Right cardiac atrium (tissue), 5 donors: ENCODE results near the gene KANSL1. TPM values are rescaled to one million over a fixed set of nuclear protein-coding genes. Genes with fewer than 3 reads are reported as not detected.

Source experiments
- ATAC-seq, 2 donors: fragments of 200-7000 bp; cut with Tn5 transposase; one replicate each; pipeline versions ENCODE4 v1.8.0 to v1.9.1; 2020; ENCODE audit warnings: moderate library complexity in 2 of 2, mild to moderate bottlenecking in 1 of 2
- DNase-seq, 3 donors: peaks; one replicate each; pipeline ENCODE4 v3.0.0-alpha.2; 2020
- H3K27ac ChIP-seq: one replicate; pipeline ENCODE4 v1.5.1; 2013; ENCODE audit warnings: mild to moderate bottlenecking, low read length, control low read depth, moderate library complexity
- H3K27me3 ChIP-seq: one replicate; pipeline ENCODE4 v1.6.1; 2013; ENCODE audit not compliant: control insufficient read depth, insufficient read depth
- H3K4me1 ChIP-seq: one replicate; pipeline ENCODE4 v1.6.1; 2013; ENCODE audit warnings: low read length; ENCODE audit not compliant: control insufficient read depth, insufficient read depth
- H3K4me3 ChIP-seq: one replicate; pipeline ENCODE4 v1.5.1; 2013; ENCODE audit warnings: low read length, control low read depth
- H3K9me3 ChIP-seq: one replicate; pipeline ENCODE4 v1.6.1; 2013; ENCODE audit warnings: low read length; ENCODE audit not compliant: control insufficient read depth
- WGBS: extraction: QIAGEN DNeasy Blood & Tissue Kit; methylation state at CpG from one replicate; pipeline ENCODE4 v1.1.7; 2013; 5-methylcytosine and 5-hydroxymethylcytosine counted together
- intact Hi-C, 4 donors: fragments of 100-400 bp; cut with DNase I; formaldehyde crosslinking; loops; one replicate each; pipeline versions ENCODE4 v1.11.0 to v1.14.0; 2022 to 2023
- polyA plus RNA-seq: library from polyadenylated mRNA; stranded (reverse); fragments of 200-250 nt; gene quantifications from one replicate; pipeline ENCODE4 v1.2.3, GENCODE V29; 2013
- total RNA-seq, 4 donors: library from RNA; stranded (reverse); fragmentation: NEBNext Ultra II Directional; extraction: Animal tissue kit (Norgen Biotek cat#: 25700); gene quantifications; one replicate each; pipeline ENCODE4 v1.2.1, GENCODE V29; 2021
- donor health status: healthy with polysubstance abuse.
- donor health status: DM: no; HTN: yes; CAD: no.
- donor health status: DM: no; HTN: no; CAD: no.
- donor health status: DM: no; HTN: yes; CAD: no; lungs with severe emphysema.
- donor health status: DM: yes; HTN: yes; CAD: no.

The KANSL1 gene
- total and polyA plus RNA-seq, 5 donors, result 15.9 to 53.8 (median 38.2) TPM

GRCh38 chr17:46138473-46138872 lies 54.8 kb downstream of the KANSL1 start:
- ATAC-seq (no peak), DNase-seq (no peak)
- Histone ChIP-seq H3K4me1 (peaks cover 1% of the 10 kb centered on the region), H3K9me3 (no peaks in the 10 kb centered on the region), H3K27me3 (no peaks in the 10 kb centered on the region), H3K4me3 (no peak overlapping the region), H3K27ac (no peak overlapping the region)
- WGBS, result 67% methylated on average over 3 of the region's 3 CpGs
- intact Hi-C loops, result no loop called here

GRCh38 chr17:46136820-46137219 lies 56.4 kb downstream of the KANSL1 start:
- ATAC-seq (no peak), DNase-seq (no peak)
- intact Hi-C loops, result no loop called here
- H3K9me3 ChIP-seq, result no peaks in the 10 kb centered on the region
- H3K27ac ChIP-seq, result no peak overlapping the region
- H3K4me1 ChIP-seq, result peaks cover 4% of the 10 kb centered on the region
- no peaks in the 10 kb centered on the region for H3K27me3 ChIP-seq
- H3K4me3 ChIP-seq, result no peak overlapping the region

GRCh38 chr17:46135879-46136563 lies 57.2 kb downstream of the KANSL1 start:
- ATAC-seq, result no peak
- WGBS, result 65% methylated on average over 3 of the region's 3 CpGs
- intact Hi-C loops, result no loop called here
- peaks cover 4% of the 10 kb centered on the region for H3K4me1 ChIP-seq
- H3K4me3 ChIP-seq, result no peak overlapping the region
- H3K9me3 ChIP-seq, result no peaks in the 10 kb centered on the region
- DNase-seq, result no peak
- no peak overlapping the region for H3K27ac ChIP-seq
- H3K27me3 ChIP-seq, result no peaks in the 10 kb centered on the region

GRCh38 chr17:46135126-46135812 lies 58.0 kb downstream of the KANSL1 start:
- DNase-seq (no peak), ATAC-seq (peak in 1 of 2 donors; percentile 12)
- intact Hi-C loops, result no loop called here
- Histone ChIP-seq H3K9me3 (no peaks in the 10 kb centered on the region), H3K27ac (no peak overlapping the region), H3K27me3 (no peaks in the 10 kb centered on the region), H3K4me1 (peaks cover 4% of the 10 kb centered on the region), H3K4me3 (no peak overlapping the region)
- 94% methylated on average over 4 of the region's 4 CpGs for WGBS

DNA sequence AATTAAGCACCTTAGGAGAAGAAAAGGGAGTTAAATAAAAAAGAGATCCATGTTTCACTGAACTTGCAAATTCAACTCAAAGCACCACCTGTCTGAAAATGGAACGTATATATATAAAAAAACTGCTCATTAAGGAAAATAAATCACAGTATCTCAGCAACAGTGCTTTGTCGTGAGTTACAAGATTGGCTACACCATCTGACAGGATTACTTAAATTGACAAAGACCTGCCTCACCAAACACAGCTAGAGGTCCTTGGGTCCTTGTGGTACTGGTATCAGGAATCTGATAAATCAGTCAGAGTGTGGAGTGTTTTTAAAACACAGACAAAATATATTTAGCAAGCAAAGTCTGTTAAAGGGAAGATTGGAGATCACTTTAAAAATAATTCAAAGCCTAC lies 63.9 kb downstream of the KANSL1 start:
- no peaks in the 10 kb centered on the region for H3K9me3 ChIP-seq
- H3K4me1 ChIP-seq, result peaks cover 7% of the 10 kb centered on the region
- ATAC-seq, result no peak
- intact Hi-C loops, result loop anchor here in 1 of 4 donors (10.0 kb wide), 1 partner anchor 65 kb away; no protein-coding TSS in a partner anchor
- H3K27me3 ChIP-seq, result no peaks in the 10 kb centered on the region
- 40% methylated on average over 2 of the region's 2 CpGs for WGBS
- H3K27ac ChIP-seq, result no peak overlapping the region
- no peak for DNase-seq
- no peak overlapping the region for H3K4me3 ChIP-seq

DNA sequence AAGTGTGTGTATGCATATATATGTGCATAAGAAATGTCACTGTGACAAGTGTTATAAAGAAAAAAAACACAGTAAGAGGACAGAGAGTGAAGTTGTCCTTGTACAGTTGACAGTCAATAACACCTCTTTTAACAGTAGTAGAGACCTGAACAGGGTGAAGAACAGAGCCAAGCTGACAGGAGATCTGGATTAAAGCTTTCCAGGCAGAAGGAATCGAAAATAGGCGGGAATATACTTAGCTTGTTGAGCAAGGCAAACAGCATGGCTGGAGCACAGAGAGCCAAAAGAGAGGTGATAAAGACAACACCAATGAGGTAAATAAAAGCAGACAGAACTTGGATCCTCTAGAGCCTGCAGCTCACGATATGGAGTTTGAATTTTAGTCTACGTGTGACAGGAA lies 64.8 kb downstream of the KANSL1 start:
- H3K27me3 ChIP-seq, result no peaks in the 10 kb centered on the region
- H3K4me1 ChIP-seq, result peaks cover 9% of the 10 kb centered on the region
- H3K9me3 ChIP-seq, result no peaks in the 10 kb centered on the region
- DNase-seq, result no peak
- peak; percentile 36 to 47 for ATAC-seq
- H3K27ac ChIP-seq, result no peak overlapping the region
- intact Hi-C loops, result loop anchor here in 1 of 4 donors (10.0 kb wide), 1 partner anchor 64 kb away; no protein-coding TSS in a partner anchor
- H3K4me3 ChIP-seq, result no peak overlapping the region
- WGBS, result 65% methylated on average over 4 of the region's 4 CpGs

- no peaks in the 10 kb centered on the region for H3K9me3 ChIP-seq
- no peaks in the 10 kb centered on the region for H3K27me3 ChIP-seq
- peaks cover 8% of the 10 kb centered on the region for H3K4me1 ChIP-seq
- no peak overlapping the region for H3K27ac ChIP-seq
- no peak overlapping the region for H3K4me3 ChIP-seq
- 96% methylated on average over 2 of the region's 2 CpGs for WGBS
- DNase-seq, result no peak
- no peak for ATAC-seq
- intact Hi-C loops, result loop anchor here in 1 of 4 donors (10.0 kb wide), 1 partner anchor 63 kb away; no protein-coding TSS in a partner anchor
Measured at GRCh38 chr17:46127524-46127923, 65.7 kb downstream of the KANSL1 start.

DNA sequence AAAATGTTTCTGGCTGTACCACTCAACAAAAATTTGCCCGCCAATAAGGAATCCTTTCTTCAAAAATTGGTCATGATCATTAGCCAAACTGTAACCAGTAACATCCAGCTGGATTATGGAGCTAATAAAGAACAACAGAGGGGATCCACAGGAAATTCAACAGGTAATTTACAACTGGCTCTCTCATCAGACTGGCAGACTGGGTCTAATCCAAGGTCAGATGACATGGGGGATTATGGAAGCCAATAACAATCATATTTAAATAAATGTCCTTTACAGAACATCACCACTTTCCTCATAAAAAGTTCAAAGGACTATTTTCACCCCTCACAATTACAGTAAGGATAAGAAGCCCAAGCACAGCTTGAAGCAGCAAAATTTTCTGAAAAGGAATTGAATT lies 66.4 kb downstream of the KANSL1 start:
- no peak for DNase-seq
- intact Hi-C loops, result loop anchor here in 1 of 4 donors (10.0 kb wide), 1 partner anchor 62 kb away; no protein-coding TSS in a partner anchor
- H3K4me1 ChIP-seq, result peaks cover 9% of the 10 kb centered on the region
- no peak overlapping the region for H3K4me3 ChIP-seq
- no peaks in the 10 kb centered on the region for H3K27me3 ChIP-seq
- no peak for ATAC-seq
- no peaks in the 10 kb centered on the region for H3K9me3 ChIP-seq
- 90% methylated on average over 1 of the region's 1 CpG for WGBS
- H3K27ac ChIP-seq, result no peak overlapping the region

GRCh38 chr17:46125831-46126230 lies 67.4 kb downstream of the KANSL1 start:
- H3K4me1 ChIP-seq, result peaks cover 10% of the 10 kb centered on the region
- no peaks in the 10 kb centered on the region for H3K9me3 ChIP-seq
- no peak overlapping the region for H3K27ac ChIP-seq
- WGBS, result 96% methylated on average over 6 of the region's 6 CpGs
- no peak overlapping the region for H3K4me3 ChIP-seq
- no peak for ATAC-seq
- DNase-seq, result no peak
- intact Hi-C loops, result loop anchor here in 1 of 4 donors (10.0 kb wide), 1 partner anchor 61 kb away; no protein-coding TSS in a partner anchor
- no peaks in the 10 kb centered on the region for H3K27me3 ChIP-seq

DNA sequence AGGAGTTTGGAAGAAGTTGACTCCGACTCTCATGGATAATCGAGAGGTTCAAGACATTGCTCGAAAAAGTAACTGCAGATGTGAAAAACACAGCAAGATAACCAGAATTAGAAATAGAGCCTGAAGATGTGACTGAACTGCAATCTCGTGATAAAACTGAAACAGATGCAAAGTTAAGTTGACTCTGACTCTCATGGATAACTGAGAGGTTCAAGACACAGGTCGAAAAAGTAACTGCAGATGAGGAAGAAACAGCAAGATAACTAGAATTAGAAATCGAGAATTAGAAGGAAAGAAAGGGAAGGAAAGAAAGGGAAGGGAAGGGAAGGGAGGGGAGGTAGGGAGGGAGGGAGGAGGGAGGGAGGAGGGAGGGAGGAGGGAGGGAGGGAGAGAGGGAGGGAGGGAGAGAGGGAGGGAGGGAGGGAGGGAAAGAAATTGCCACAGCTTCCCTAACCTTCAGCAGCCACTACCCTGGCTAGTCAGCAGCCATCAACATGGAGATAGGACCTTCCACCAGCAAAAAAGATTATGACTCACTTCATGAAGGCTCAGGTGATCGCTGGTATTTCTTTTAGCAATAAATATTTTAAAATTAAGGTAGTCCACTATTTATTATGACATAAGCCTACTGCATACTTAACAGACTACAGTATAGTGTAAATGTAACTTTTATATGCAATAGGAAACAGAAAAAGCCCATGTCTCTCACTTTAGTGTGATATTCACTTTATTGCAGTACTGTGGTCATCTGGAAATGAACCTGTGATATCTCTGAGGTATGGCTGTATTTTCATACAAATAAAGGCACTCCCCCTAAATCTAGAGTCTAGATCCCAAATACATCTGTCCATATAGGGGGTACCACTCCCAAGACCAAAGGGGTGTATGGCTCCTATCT lies 68.3 kb downstream of the KANSL1 start:
- Histone ChIP-seq H3K27me3 (no peaks in the 10 kb centered on the region), H3K4me1 (peaks cover 10% of the 10 kb centered on the region), H3K27ac (no peak overlapping the region), H3K4me3 (no peak overlapping the region), H3K9me3 (no peaks in the 10 kb centered on the region)
- 84% methylated on average over 7 of the region's 7 CpGs for WGBS
- ATAC-seq (no peak), DNase-seq (no peak)
- intact Hi-C loops, result loop anchor here in 1 of 4 donors (10.0 kb wide), 1 partner anchor 60 kb away; no protein-coding TSS in a partner anchor
